Stimulated activated CD8-positive, alpha-beta memory T cell treated with anti-CD3 and anti-CD28 coated beads, Interleukin-12 subunit alpha, Interleukin-12 subunit beta, amount 100 ng/mL, for 1 hour (primary cell): ENCODE data around the gene ZC3H4.
"Not testable (repeated sequence)": the region's sequence is repeated elsewhere in the genome, so short reads cannot be mapped to it uniquely, and the experiment has no call there.

Experiments
- DNase-seq: peaks from one replicate; pipeline ENCODE4 v3.0.0-alpha.2; 2020; ENCODE audit warnings: low read depth

ZC3H4 gene

DNA sequence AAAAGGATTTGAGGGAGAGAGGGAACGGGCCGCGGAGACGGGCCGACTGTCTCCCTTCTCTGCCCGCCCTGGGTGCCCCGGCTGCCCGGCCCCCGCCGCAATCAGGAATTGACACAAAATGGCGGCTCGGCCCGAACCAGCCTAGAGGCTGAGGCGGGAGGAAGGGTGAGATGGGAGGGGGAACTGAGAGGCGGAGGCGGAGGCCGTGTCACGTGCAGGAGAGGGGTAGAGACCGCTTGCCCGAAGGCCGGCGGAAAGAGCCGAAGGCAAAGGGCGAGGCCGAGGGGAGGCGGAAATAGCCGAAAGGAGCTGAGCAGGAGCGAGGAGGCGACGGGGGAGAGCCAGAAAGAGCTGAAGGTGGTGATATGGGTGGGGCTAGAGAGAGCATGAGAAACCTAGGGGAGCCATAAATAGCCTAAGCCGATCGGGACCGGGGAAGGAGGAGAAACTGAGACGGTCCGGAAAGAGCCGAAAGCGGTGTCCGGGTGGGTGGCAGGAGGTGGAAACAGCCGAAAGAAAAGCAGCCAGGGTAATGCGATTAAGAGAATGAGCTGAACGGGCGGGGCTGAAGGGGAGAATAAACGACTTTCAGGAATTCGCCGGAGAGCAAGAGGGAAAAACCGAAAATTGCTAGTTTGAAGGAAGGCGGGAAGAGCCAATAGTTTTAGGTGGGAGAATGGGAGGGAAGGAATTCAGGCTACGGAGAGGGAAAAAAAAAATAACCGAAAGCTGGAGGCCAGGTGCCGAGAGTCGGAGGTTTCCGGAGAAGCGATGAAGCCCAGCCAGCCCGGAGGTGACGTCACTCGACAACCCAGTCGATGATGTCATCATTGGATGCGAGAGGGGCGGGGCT lies at the start of gene ZC3H4:
ZC3H4 (minus strand) TSS at position 780 of the 853 bp plus-strand sequence. CDS start 1,192 bp downstream, outside the sequence.
- peak; percentile 97 for DNase-seq

- no peak for DNase-seq
Measured at GRCh38 chr19:47161876-47162489, 48.4 kb upstream of the ZC3H4 start.

- DNase-seq, result no peak
Measured at GRCh38 chr19:47158879-47159503, 45.4 kb upstream of the ZC3H4 start.

DNA sequence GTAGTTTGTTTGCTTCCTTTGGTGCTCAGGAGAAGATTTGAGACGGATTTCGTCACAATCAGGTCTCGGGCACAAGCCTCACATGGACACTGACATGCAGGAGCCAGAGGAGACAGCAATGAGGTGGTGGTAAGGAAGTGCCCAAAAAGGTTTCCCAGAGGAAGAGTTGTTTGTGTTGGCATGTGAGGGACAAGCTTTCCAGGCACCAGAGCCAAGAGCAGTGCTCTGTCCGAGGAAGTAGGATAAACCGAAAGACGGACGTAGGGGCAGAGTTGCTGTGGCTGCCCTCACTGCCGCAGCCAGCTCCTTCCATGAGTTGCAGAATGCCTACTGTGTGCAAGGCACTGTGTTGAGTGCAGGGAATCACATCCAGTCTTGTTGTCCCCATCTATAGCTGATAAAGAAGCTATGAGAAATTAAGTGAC lies 44.8 kb upstream of the ZC3H4 start:
- no peak for DNase-seq

DNA sequence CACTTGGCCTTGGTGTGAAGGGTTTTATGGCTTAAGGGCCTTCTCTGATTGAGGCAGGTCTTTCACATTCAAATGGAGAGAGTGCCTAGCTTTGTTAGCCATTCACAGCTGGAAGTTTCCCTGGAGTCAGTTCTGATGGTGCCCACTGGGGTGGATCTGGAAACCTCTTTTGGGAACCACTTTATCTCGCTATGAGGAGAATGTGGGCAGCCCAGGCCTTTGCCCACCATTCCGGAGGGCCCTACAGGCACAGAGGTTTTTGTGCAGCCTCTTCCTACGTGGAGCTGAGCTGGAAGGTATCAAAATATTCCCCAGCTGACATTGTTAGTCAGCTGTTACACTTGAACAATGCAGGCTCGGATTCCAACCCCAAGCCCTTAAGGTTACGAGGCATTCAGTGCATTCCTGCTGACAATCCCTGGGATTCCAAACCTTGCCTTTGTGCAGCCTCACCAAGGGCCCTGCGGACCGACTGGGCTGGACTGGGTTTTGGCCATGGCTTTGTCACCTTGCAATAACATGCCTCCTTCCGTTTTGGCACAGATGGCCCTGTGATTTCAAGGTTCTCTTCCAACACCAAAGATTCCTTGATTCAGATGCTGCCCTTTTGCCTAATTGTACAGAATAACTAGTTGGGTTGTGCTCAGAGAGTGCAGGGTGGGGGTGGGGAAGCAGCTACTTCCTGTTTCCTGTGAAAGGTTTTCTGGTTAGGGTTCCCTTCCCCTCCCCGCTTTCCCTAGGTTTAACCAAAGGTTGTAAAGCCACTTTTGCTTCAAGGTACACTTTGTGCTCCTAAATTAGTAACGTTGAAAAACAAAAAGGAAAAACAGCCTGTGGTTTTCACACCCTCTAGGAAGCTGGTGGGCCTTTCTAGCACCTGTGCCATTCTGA lies 44.1 kb upstream of the ZC3H4 start:
- no peak for DNase-seq

- DNase-seq, result no peak
Measured at GRCh38 chr19:47156861-47157430, 43.4 kb upstream of the ZC3H4 start.

- no peak for DNase-seq
Measured at GRCh38 chr19:47155148-47155547, 41.6 kb upstream of the ZC3H4 start.

- DNase-seq, result no peak
Measured at GRCh38 chr19:47153266-47153665, 39.7 kb upstream of the ZC3H4 start.

DNA sequence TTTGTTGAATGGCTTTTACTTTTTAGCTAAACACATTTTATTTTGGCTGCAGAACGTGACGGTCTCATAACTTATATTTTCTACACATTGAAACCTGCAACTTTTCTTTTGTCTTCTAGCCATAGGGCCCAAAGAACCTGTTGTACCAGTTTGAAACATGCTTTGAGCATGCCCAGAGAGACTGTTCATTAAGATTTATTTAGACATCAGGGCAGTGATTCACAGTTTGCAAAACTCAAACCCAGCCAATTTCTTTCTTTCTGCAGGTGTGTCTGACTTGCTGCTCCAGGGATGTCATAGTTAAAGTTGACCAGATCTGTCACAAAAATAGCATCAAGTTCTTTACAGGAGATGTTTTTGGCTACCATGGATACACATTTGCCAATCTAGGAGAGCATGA lies 39.1 kb upstream of the ZC3H4 start:
- DNase-seq, result no peak

GRCh38 chr19:47152205-47152604 lies 38.6 kb upstream of the ZC3H4 start:
- no peak for DNase-seq

GRCh38 chr19:47151627-47152026 lies 38.1 kb upstream of the ZC3H4 start:
- DNase-seq, result no peak

GRCh38 chr19:47146920-47147319 lies 33.3 kb upstream of the ZC3H4 start:
- DNase-seq, result no peak

- no peak for DNase-seq
Measured at GRCh38 chr19:47145639-47146486, 32.3 kb upstream of the ZC3H4 start.

DNA sequence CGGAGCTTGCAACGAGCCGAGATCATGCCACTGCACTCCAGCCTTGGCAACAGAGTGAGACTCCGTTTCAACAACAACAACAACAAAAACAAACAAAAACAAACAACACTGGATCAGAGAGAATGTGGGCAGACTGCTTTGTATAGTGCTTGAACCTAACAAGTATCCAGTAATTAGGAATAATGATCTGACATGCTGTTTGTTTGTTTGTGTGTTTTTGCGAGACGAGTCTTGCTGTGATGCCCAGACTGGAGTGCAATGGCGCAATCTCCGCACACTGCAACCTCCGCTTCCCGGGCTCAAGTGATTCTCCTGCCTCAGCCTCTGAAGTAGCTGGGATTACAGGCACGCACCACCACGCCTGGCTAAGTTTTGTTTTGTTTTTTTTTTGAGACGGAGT lies 31.1 kb upstream of the ZC3H4 start:
- DNase-seq, result no peak

DNA sequence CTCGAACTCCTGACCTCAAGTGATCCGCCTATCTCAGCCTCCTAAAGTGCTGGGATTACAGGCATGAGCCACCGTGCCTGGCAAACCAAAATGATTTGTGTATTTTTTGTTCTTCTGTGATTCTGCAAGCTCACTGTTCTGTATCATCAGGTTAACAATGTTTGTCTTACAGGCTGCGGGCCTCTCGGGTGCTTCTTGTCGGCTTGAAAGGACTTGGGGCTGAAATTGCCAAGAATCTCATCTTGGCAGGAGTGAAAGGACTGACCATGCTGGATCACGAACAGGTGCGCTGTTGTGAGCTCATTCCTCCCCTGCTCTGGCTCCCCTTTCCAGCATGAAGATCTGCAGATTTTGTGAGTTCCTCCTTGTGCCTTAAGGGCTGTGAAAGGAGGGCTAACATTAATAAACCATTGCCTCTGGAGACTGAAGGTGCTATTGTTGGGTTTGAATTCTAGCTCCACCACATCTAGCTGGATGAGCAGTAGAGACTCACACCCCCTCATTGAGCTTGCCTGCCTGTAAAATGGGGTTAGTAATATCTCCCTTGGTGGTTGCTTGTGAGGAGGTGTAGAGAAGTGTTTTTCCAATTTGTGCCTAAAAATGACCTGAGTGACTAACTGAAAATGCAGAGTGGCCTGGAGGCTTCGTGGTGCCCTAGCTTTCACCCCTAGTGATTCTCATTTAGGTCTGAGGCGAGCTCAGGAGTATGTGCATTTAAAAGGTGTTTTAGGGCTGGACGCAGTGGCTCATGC lies 29.9 kb upstream of the ZC3H4 start:
- no peak for DNase-seq

DNA sequence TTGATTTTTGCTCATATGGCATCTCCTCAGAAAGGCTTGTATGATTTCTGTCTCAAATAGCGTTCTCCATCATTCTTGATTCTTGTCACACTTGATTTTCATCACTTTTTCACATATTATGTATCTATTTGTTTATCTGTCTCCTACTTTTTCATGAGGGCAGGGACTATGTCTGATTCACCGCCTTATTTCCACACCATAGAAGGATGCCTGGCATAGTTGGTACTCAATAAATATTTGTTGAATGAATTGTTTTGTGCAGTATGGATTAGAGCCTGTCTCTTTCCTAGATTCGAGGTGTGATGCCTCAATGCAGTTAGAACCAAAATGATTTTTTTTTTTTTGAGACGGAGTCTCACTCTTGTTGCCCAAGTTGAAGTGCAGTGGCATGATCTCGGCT lies 29.2 kb upstream of the ZC3H4 start:
- no peak for DNase-seq

GRCh38 chr19:47141695-47142094 lies 28.1 kb upstream of the ZC3H4 start:
- no peak for DNase-seq

DNA sequence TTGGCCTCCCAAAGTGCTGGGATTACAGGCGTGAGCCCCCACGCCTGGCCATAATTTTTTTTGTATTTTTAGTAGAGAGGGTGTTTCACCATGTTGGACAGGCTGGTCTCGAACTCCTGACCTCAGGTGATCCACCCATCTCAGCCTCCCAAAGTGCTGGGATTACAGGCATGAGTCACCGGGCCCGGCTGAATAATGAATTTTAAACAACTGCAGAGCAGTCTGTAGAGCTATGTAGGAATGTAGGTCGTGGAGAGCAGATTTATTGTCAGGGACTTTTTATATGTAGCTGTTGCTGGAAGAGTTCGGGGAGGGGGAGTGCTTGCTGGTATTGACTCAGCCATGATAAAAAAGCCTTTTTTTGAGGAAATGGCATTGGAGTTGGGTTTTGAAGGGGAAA lies 27.7 kb upstream of the ZC3H4 start:
- DNase-seq, result not testable (repeated sequence)

DNA sequence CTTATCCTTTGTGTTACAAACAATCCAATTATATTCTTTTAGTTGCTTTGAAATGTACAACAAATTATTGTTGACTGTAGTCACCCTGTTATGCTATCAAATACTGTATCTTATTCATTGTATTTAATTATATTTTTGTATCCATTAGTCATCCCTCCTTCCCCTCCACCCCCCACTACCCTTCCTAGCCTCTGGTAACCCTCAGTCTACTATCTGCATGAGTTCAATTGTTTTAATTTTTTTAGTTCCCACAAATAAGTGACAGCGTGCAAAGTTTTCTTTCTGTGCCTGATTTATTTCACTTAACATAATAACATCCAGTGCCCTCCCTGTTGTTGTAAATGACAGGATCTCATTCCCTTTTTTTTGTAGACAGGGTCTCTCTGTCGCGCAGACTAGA lies 21.6 kb upstream of the ZC3H4 start:
- DNase-seq, result no peak

DNA sequence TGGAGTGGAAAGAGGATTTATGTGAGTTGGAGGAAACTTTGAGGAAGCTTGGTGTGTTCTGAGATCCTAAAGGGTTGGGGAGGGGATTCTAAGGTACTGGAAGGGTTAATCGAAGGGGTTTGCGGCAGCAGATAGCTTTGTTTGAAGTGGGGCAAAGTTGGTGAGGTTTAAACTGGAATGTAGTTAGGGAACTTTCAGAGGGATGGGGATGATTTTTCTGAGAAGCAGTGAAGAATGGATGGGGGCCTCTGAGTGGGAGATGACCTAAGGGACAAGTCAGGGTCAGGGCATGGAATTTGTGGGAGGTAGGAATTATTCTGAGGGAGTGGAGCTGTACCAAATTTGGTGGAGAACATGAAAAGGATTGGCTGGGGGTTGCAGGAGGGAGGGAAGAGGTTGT lies 21.0 kb upstream of the ZC3H4 start:
- DNase-seq, result no peak
